Endothelial cell (in vitro differentiated cells): ENCODE data around the gene HTR3D. TPM values are rescaled to one million over a fixed set of nuclear protein-coding genes. Genes with fewer than 3 reads are reported as not detected.

ENCODE experiments used
- DNase-seq: peaks from one replicate; pipeline ENCODE4 v3.0.0; 2021; ENCODE audit warnings: low spot score
- H3K27ac Mint-ChIP-seq: one replicate; pipeline ENCODE4 v1.8.0; 2021; ENCODE audit warnings: mixed read lengths, inconsistent platforms; ENCODE audit not compliant: unreplicated experiment
- H3K27me3 Mint-ChIP-seq: one replicate; pipeline ENCODE4 v1.8.0; 2021; ENCODE audit warnings: mild to moderate bottlenecking, moderate library complexity, mixed read lengths, inconsistent platforms; ENCODE audit not compliant: unreplicated experiment
- H3K36me3 Mint-ChIP-seq: one replicate; pipeline ENCODE4 v1.8.0; 2021; ENCODE audit warnings: mild to moderate bottlenecking, low read depth, mixed read lengths, inconsistent platforms; ENCODE audit not compliant: unreplicated experiment
- H3K4me1 Mint-ChIP-seq: one replicate; pipeline ENCODE4 v1.8.0; 2021; ENCODE audit warnings: mild to moderate bottlenecking, mixed read lengths, inconsistent platforms; ENCODE audit not compliant: unreplicated experiment
- H3K4me3 Mint-ChIP-seq: one replicate; pipeline ENCODE4 v1.8.0; 2021; ENCODE audit warnings: mild to moderate bottlenecking, mixed read lengths, inconsistent platforms; ENCODE audit not compliant: unreplicated experiment
- H3K9me3 Mint-ChIP-seq: one replicate; pipeline ENCODE4 v1.8.0; 2021; ENCODE audit warnings: mixed read lengths, inconsistent platforms; ENCODE audit not compliant: unreplicated experiment
- CTCF ChIP-seq: fragments of 200-600 bp; sonication (generic); IDR thresholded peaks from one replicate; pipeline ENCODE4 v1.5.0; 2021; ENCODE audit warnings: antibody characterized with exemption; ENCODE audit not compliant: unreplicated experiment
- total RNA-seq: library from RNA; stranded (reverse); fragmentation: NEBNext Ultra II Directional; extraction: Animal tissue kit (Norgen Biotek cat#: 25700); gene quantifications from one replicate; pipeline ENCODE4 v1.2.1, GENCODE V29; 2021; ENCODE audit not compliant: unreplicated experiment

HTR3D gene
- total RNA-seq, 1 donor from 2014 or later: not detected

GRCh38 chr3:183987000-183987600 is 44.4 kb upstream of the HTR3D start:
- DNase-seq: no peak
- no peaks in the 10 kb centered on the region for H3K9me3 Mint-ChIP-seq
- no peak overlapping the region for H3K27ac Mint-ChIP-seq
- TF ChIP-seq CTCF: no peak
- H3K4me3 Mint-ChIP-seq: no peak overlapping the region
- H3K36me3 Mint-ChIP-seq: peaks cover 19% of the 10 kb centered on the region
- H3K27me3 Mint-ChIP-seq: no peaks in the 10 kb centered on the region
- H3K4me1 Mint-ChIP-seq: peaks cover 4% of the 10 kb centered on the region

DNA sequence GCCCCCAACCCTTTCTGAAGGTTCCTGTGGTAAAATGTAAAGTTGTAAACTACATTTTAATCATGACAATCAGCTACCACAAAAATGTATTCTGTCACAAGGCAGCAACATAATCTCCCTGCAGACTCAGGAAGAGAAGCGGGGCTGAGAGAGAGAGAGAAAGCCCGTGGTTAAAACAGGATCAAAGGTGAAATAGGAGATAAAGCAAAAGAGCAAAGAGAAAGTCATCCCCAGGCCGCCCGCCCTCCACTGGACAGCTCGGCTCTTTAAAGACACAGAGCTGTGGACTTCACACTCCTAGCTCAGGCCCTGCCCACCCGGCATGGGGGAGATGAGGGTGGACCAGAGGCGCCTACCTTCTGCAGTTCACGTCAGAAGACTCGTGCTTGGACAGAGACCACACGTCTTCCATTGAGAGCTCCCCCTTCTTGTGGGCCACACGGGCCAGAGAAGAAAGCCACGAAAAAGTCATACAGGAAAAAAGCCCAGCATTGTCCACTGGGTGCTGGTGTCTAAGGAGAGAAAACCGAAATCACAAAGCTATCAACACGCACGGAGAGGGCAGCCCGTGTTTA is 43.2 kb upstream of the HTR3D start:
- DNase-seq: no peak
- Mint-ChIP-seq H3K9me3 (no peaks in the 10 kb centered on the region), H3K4me1 (peaks cover 4% of the 10 kb centered on the region), H3K27me3 (no peaks in the 10 kb centered on the region), H3K4me3 (no peak overlapping the region), H3K36me3 (peaks cover 16% of the 10 kb centered on the region), H3K27ac (no peak overlapping the region)
- no peak for TF ChIP-seq CTCF

DNA sequence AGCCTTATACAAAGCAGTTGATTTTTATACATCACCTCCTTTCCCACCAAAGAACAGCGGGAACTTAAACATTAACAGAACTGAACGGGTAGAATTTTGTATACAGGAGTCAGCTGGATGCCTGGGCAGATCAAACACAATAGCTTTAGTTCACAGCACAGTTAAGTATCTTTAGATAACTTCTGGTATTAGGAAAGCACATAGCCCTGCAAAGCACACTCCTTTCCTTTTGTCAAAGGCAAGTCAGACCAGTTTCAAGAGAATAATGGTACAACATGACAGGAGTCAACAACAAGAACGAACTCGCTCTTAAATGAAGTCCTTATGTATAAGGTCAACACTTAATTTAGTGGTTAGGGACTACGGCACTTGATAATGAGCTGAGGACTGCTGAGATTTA is 40.1 kb upstream of the HTR3D start:
- Mint-ChIP-seq H3K9me3 (no peaks in the 10 kb centered on the region), H3K36me3 (peaks cover 9% of the 10 kb centered on the region), H3K4me3 (no peak overlapping the region), H3K4me1 (no peaks in the 10 kb centered on the region), H3K27me3 (no peaks in the 10 kb centered on the region), H3K27ac (no peak overlapping the region)
- TF ChIP-seq CTCF: no peak
- no peak for DNase-seq

- Mint-ChIP-seq H3K9me3 (no peaks in the 10 kb centered on the region), H3K27me3 (peaks cover 5% of the 10 kb centered on the region), H3K36me3 (no peaks in the 10 kb centered on the region), H3K27ac (no peak overlapping the region), H3K4me3 (no peak overlapping the region), H3K4me1 (peaks cover 24% of the 10 kb centered on the region)
- no peak for TF ChIP-seq CTCF
- no peak for DNase-seq
Measured at GRCh38 chr3:184001761-184002160, 29.8 kb upstream of the HTR3D start.

- no peaks in the 10 kb centered on the region for H3K9me3 Mint-ChIP-seq
- no peak for TF ChIP-seq CTCF
- H3K36me3 Mint-ChIP-seq: no peaks in the 10 kb centered on the region
- no peak overlapping the region for H3K27ac Mint-ChIP-seq
- peaks cover 23% of the 10 kb centered on the region for H3K4me1 Mint-ChIP-seq
- no peak for DNase-seq
- H3K27me3 Mint-ChIP-seq: peaks cover 5% of the 10 kb centered on the region
- no peak overlapping the region for H3K4me3 Mint-ChIP-seq
Measured at GRCh38 chr3:184002469-184002868, 29.1 kb upstream of the HTR3D start.
